HCEC 1CT (cell line): ENCODE results near the gene SLC36A4.
"Not testable (repeated sequence)": the region's sequence is repeated elsewhere in the genome, so short reads cannot be mapped to it uniquely, and the experiment has no call there.

Experiments
- DNase-seq: peaks from one replicate; pipeline ENCODE4 v3.0.0-alpha.2; 2017

The SLC36A4 gene

GRCh38 chr11:93117565-93117964 lies 80.2 kb downstream of the SLC36A4 start:
- no peak for DNase-seq

- DNase-seq: no peak
These were observed 81.0 kb downstream of the SLC36A4 start for GRCh38 chr11:93116641-93117441.

- no peak for DNase-seq
These were observed 83.5 kb downstream of the SLC36A4 start for GRCh38 chr11:93114304-93114703.

GRCh38 chr11:93113824-93114223 lies 84.0 kb downstream of the SLC36A4 start:
- no peak for DNase-seq

GRCh38 chr11:93111147-93111546 lies 86.6 kb downstream of the SLC36A4 start:
- DNase-seq: not testable (repeated sequence)

- DNase-seq: peak; percentile 47
These were observed 97.6 kb downstream of the SLC36A4 start for GRCh38 chr11:93100211-93100610.

GRCh38 chr11:93099806-93100205 lies 98.0 kb downstream of the SLC36A4 start:
- DNase-seq: peak; percentile 85
